Measurements from ENCODE around the gene KHDC4. TPM values are rescaled to one million over a fixed set of nuclear protein-coding genes. Genes with fewer than 3 reads are reported as not detected.

The KHDC4 gene
- total and polyA plus RNA-seq, 2 of the 13 experiments (the other 11 are each of a cell fraction or from before 2014, with no cell fraction given) = 33.5 to 92.0 TPM

DNA sequence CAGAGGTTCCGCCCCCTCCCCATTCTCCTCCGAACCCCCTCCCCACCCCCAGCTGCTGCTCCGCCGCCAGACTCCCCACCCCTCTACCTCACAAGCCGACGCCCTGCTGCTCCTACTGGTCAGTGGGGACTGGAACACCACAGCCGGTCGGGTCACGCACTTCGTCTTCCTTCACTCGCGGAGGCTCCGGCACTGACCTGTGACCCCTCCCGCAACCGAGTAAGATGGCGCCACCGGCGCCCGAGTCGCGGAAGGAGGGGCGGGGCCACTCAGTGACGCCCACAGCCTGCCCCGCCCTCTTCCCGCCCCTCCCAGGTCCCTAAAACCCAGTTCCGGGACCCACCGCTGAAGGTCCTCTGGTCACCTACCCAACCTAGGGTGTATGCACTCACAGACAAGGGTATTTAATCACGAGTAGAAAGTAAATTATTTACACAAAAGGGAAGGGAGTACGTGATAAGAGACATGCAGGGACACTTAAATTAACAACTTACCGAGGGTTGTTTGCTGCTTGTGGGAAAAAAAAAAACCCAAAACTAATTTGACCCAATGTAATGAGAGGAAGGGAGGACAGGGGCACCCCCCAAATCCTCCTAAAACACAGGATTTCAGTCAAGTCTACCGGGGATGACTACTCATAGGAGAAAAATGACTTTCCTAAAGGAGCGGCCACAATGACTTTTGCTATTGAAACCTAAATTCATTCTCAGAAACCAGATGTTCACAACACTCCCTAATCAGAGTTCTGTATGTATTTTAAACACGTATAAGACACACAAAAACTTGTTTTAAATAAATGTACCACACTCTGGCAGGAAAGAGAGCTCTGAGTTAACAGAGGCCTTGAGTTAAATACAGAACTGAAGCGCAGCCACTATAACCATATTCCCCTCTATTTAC, 22.8 kb downstream of the KHDC4 start, which contains the start of gene RIT1 (continued):
- TF ChIP-seq ZBTB20 (CRISPR knock-in tag; IDR thresholded peaks at IDR 0.05; ENCODE audit: borderline replicate concordance, low read depth) = 0 out of 2 replicates have a peak, but pooled peaks have one; percentile 50
- peak; percentile 38; the same call in 1 of the 2 replicates for TF ChIP-seq YEATS2 (CRISPR knock-in tag; IDR thresholded peaks at IDR 0.05; ENCODE audit: borderline replicate concordance)
- TF ChIP-seq ADNP (CRISPR knock-in tag; IDR thresholded peaks at IDR 0.05) = no peak
- TF ChIP-seq KDM2A (CRISPR knock-in tag; IDR thresholded peaks at IDR 0.05; ENCODE audit: borderline replicate concordance, low read depth) = peak; percentile 100
- TF ChIP-seq NCOA2 (CRISPR knock-in tag; IDR thresholded peaks at IDR 0.05) = peak; percentile 43; the same call in 1 of the 2 replicates
- TF ChIP-seq RAD21 (CRISPR knock-in tag; IDR thresholded peaks at IDR 0.05) = 0 out of 2 replicates have a peak, but pooled peaks have one; percentile 31
- TF ChIP-seq, protein P1, sequence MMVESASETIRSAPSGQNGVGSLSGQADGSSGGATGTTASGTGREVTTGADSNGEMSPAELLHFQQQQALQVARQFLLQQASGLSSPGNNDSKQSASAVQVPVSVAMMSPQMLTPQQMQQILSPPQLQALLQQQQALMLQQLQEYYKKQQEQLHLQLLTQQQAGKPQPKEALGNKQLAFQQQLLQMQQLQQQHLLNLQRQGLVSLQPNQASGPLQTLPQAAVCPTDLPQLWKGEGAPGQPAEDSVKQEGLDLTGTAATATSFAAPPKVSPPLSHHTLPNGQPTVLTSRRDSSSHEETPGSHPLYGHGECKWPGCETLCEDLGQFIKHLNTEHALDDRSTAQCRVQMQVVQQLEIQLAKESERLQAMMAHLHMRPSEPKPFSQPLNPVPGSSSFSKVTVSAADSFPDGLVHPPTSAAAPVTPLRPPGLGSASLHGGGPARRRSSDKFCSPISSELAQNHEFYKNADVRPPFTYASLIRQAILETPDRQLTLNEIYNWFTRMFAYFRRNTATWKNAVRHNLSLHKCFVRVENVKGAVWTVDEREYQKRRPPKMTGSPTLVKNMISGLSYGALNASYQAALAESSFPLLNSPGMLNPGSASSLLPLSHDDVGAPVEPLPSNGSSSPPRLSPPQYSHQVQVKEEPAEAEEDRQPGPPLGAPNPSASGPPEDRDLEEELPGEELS (CRISPR knock-in tag; IDR thresholded peaks at IDR 0.05) = no peak
- TF ChIP-seq SALL1 (CRISPR knock-in tag; IDR thresholded peaks at IDR 0.05) = peak; percentile 31; the same call in 1 of the 2 replicates
- TF ChIP-seq GMEB1 (CRISPR knock-in tag; IDR thresholded peaks at IDR 0.05; ENCODE audit: borderline replicate concordance) = peak; percentile 36; the same call in 1 of the 2 replicates
- TF ChIP-seq GATAD2A (CRISPR knock-in tag; IDR thresholded peaks at IDR 0.05) = peak; percentile 33; the same call in 1 of the 2 replicates
- peak; percentile 47; the same call in 1 of the 2 replicates for TF ChIP-seq TAF1 (CRISPR knock-in tag; IDR thresholded peaks at IDR 0.05)
- TF ChIP-seq, protein P2, sequence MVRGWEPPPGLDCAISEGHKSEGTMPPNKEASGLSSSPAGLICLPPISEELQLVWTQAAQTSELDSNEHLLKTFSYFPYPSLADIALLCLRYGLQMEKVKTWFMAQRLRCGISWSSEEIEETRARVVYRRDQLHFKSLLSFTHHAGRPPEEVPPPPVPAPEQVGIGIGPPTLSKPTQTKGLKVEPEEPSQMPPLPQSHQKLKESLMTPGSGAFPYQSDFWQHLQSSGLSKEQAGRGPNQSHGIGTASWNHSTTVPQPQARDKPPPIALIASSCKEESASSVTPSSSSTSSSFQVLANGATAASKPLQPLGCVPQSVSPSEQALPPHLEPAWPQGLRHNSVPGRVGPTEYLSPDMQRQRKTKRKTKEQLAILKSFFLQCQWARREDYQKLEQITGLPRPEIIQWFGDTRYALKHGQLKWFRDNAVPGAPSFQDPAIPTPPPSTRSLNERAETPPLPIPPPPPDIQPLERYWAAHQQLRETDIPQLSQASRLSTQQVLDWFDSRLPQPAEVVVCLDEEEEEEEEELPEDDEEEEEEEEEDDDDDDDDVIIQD (CRISPR knock-in tag; IDR thresholded peaks at IDR 0.05; ENCODE audit: low read depth) = 0 out of 2 replicates have a peak, but pooled peaks have one; percentile 21
- peak; percentile 64 for TF ChIP-seq SP5 (CRISPR knock-in tag; IDR thresholded peaks at IDR 0.05; ENCODE audit: borderline replicate concordance, low read depth)
- TF ChIP-seq ZBTB2 (CRISPR knock-in tag; IDR thresholded peaks at IDR 0.05; ENCODE audit: low read depth) = peak; percentile 70
- peak; percentile 24; the same call in 1 of the 2 replicates for TF ChIP-seq RXRB (CRISPR knock-in tag; IDR thresholded peaks at IDR 0.05; ENCODE audit: borderline replicate concordance)
- TF ChIP-seq SPEN (CRISPR knock-in tag; IDR thresholded peaks at IDR 0.05; ENCODE audit: low read depth) = peak; percentile 61
- TF ChIP-seq KAT2B (IDR thresholded peaks at IDR 0.05; ENCODE audit: borderline replicate concordance, low read depth, low read length) = no peak
- TF ChIP-seq HDAC1 (CRISPR knock-in tag; IDR thresholded peaks at IDR 0.05) = peak; percentile 42; the same call in 1 of the 2 replicates
- no peak for TF ChIP-seq ZNF383 (CRISPR knock-in tag; IDR thresholded peaks at IDR 0.05; ENCODE audit: borderline replicate concordance)
- peak; percentile 74 for TF ChIP-seq POLR2AphosphoS5 (IDR thresholded peaks at IDR 0.05; ENCODE audit: low read depth, low read length)
- TF ChIP-seq JARID2 (CRISPR knock-in tag; IDR thresholded peaks at IDR 0.05; ENCODE audit: insufficient replicate concordance) = no peak
- no peak for TF ChIP-seq ZNF562 (CRISPR knock-in tag; IDR thresholded peaks at IDR 0.05; ENCODE audit: borderline replicate concordance)
- TF ChIP-seq PAF1 (CRISPR knock-in tag; IDR thresholded peaks at IDR 0.05) = peak; percentile 74; the same call in 1 of the 2 replicates
